ENCODE data around the gene CEBPE.
A peak's percentile ranks its signal among the peaks of the same experiment; 100 is the strongest.

CEBPE gene

DNA sequence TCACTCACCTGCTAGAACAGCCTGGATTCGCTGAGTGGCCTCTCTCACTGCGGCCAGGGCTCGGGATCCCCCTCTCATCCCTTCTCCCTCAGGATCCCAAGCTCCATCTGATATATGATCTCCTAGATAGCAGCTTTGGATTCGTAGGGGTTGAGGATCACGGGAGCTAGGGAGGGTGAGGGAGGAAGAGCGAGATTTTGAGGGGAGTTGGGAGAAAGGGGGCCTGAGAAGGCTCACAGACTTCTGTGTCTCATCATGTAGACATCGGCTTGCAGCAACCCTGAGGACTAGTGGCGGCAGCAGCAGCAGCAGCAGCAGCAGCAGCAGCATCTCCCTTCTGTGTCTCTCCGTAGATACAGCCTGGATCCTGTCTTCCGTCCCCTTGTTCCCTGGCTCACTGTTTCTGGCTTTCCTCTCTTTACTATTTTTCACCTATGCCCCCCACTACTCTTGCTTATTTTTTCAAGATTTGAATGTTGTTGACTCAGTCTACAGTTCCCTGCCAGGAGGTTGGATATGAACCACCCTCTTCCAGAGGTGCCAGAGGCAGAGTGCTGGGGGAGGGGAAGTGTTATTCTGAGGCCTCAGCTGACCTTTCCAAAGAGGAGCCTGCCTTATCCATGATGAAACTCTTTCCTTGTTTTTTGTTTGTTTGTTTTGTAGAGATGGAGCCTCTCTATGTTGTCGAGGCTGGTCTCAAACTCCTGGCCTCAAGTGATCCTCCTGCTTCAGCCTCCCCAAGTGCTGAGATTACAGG lies 14.3 kb downstream of the CEBPE start, which contains the start of gene CIROP:
TSS of gene CIROP (minus strand) at position 399 of the 757 bp plus-strand sequence. CDS start at position 330, 69 bp downstream.
- no peak for DNase-seq (ENCODE audit: low read depth in 2 of 3, low spot score in 2 of 3)

DNA sequence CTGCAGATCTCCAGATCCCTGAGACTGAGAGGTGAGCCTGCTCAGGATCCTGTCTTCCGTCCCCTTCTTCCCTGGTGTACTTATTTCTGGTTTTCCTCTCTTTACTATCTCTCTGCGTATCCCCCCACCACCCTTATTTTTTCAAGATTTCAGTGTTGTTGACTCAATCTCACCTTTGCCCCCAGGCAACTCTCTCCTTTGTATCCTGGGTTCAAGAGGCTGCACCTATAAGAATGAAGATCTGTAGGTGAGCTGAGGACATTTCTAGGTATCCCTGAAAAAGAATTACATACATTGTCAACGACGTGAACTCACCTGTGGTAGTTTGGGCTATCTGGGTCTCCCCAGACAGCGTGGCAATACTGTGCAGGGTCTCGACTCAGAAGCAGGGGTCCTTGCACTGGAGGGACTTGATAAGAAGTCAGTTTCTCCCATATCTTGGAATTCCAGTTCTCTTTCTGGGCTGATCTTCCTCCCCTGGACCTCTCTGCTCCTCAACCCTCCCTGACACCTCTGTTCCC lies 14.9 kb downstream of the CEBPE start:
- DNase-seq (ENCODE audit: low read depth in 2 of 3, low spot score in 2 of 3), result no peak

DNA sequence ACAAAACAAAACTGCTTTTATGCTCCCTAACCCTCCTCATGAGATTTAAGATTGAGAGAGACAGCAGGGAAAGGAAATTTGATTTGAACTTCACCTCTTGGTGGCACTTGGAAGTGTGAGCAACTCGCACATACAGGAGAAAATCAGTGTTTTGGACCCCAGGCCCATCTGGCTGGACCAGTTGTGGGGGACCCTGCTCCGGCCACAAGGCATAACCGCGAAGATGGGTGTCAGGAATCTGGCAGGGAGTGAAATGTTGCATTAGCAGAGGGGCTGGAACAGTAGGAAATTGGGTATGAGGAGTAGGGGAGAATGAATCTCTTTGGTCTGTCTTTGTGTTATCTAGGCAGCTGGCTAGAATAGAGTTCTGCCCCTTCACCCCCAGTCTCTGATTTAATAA lies 15.5 kb downstream of the CEBPE start:
- no peak for DNase-seq (ENCODE audit: low read depth in 2 of 3, low spot score in 2 of 3)

DNA sequence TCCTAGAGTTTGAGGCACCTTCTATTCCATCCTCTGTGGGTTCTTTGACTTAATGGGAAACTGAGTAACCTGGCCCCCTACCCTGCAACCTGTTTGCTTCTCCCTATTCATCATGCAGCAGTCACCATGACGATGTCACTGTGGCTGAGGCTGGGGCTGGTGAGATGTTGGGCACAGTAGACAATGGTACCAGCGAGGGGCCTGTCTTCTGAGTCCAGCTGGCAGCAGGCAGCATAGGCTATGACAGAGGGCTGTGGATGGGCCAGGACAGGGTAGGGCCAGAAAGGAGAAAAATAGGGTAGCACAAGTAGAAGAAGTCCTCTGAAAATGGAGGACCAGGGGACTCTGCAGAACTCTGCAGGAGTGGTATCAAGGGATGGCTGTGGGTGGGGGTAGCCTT lies 16.3 kb downstream of the CEBPE start:
- DNase-seq (ENCODE audit: low read depth in 2 of 3, low spot score in 2 of 3), result no peak

DNA sequence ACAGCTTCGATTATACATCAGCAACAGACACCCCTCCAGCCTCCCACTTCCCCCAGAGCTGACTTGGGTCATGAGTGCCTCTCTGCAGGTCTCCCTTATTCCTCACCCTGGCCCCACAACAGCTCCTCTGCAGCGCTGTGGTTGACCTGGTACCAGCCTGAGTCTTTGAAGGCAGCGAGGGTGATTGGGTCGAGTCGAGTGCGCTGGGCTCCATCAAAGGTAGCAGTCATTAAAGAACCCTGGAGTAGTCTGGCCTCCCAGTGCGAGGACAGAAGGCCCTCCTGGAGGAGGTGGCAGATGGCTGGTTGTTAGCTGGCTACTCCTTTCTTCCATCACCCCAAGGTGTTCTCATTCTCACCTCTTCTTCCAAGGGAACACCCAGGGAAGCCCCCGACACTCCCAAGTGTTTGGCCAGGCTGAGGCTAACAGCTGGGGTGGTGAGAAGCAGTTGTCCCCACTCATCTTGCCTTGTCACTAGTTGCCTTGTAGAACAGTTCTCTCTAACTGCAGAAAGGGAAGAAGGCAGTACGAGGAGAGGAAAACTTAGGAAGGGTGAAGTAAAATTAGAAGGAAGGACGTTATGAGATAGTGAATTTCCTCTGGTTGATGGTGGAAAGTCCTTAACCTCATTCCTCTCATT lies 16.9 kb downstream of the CEBPE start:
- DNase-seq (ENCODE audit: low read depth in 2 of 3, low spot score in 2 of 3), result no peak

DNA sequence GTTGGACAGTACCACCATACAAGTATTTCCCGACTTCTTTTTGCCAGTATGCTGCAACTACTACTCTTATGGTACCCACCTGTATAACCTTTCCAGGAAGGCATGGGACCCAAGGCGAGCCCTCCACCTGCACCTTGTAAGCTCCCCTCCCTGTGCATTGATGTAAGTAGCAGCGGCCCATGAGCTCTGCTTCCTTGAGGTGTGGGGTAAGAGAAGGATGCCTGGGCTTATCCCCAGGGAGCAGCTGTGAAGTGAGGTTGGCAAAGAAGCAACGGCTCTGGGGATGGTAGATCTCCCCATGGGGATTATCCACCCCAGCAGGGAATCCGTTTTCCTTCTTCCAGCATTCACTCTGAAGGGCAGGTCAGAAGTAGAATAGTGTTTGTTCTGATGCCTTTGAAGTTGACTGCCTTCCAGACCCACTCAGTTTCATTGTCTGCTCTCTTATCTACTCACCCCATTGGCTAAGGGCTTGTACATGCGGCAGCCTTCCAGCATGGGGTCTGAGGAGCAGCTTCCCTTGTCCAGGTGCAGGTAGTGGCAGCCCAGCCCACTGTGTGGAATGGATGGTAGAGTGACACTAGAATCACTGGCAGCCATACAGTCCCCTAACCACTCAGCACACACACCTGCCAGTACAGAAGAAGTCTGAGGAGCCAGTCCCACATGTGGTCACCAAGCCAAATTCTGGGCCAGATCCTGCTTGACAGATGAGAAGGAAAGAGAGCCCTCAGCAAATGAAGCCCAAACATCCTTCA lies 17.7 kb downstream of the CEBPE start:
- no peak for DNase-seq (ENCODE audit: low read depth in 2 of 3, low spot score in 2 of 3)

DNA sequence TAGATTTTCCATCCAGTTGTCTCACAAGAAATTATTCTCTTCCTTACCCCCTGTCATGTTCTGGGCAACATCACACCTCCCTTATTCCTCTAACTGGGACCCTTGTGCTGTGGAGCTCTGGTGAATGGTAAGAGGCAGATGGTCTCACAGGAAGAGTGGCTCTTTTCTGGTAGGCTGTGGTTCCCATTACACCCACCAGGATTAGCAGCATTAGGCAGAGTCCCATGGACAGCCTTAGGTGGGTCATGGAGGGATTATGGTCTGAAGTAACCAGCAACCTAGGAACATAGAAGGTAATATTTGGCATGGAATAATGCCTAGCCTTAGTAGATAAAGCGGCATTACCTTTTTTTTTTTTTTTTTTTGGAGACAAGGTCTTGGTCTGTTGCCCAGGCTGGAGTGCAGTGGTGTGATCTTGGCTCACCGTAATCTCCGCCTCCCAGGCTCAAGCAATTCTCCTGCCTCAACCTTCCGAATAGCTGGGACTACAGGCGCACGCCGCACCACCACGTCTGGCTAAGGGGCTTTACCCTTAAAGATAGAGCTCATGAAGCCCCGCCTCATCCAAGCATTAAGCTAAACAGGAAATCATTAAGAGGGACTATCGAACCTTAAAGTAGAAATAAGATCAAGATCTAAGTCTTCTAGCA lies 19.7 kb downstream of the CEBPE start:
- DNase-seq (ENCODE audit: low read depth in 2 of 3, low spot score in 2 of 3), result no peak

DNA sequence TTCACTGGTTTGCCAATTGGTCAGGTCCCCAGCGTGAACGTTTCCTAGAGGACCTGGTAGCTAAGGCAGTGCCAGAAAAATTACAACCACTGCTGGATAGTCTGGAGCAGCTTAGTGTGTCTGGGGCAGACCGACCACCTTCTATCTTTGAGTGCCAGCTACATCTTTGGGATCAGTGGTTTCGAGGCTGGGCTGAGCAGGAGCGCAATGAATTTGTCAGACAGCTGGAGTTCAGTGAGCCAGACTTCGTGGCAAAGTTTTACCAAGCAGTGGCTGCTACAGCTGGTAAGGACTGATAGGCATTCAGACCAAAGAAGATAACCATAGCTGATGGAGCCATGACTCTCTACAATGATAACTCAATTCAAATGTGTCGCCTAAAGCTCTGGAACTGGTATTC lies 21.3 kb downstream of the CEBPE start:
- no peak for DNase-seq (ENCODE audit: low read depth in 2 of 3, low spot score in 2 of 3)

DNA sequence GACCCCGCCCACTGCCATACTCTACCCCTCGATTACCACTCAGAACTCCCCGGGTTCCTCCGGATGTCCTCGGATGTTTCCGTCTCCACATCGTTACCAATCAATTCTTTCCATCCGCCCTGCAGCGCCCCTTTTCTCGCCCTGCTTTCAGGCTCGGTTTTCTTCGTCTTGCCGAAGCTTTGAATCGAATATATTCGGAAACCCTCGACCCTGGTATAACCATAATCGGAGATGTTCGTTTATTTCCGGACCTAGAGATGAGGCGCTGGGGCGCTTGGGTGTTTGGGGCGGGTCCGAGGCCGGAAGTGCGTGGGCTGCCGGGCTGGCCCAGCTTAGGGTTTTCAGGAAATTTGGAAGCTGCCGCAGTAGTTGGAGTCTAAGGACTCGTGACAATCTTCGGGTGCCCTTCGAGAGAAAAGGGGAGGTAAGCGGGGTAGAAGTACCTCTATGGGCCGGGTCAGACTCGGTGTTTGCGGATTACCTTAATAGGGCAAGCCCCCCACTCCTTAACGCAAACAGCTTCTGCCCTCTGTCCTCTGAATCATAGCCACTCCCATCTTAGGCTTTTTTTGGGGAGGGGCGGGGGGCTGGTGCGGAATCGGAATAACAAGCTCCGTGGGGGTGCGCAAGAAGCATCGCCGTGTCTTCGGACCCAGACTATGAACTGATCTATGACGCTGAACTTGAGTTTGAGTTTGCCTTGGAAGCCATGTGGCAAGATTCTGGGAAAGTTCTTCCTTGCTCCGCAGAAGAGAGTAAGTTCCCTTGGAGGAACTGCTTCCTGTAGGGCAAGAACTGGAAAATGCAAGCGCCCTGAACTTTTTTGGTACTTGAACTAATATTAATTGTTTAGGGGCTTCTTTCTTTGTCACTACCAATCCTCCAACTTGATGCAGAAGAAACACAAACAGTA lies 23.6 kb downstream of the CEBPE start, which contains the start of gene C14orf119:
TSS of gene C14orf119 (plus strand) at position 310 of the 913 bp plus-strand sequence. CDS start 2,154 bp downstream, outside the sequence.
- DNase-seq (ENCODE audit: low read depth in 2 of 3, low spot score in 2 of 3), result peak in 2 of 3 experiments; percentile 64 to 80

DNA sequence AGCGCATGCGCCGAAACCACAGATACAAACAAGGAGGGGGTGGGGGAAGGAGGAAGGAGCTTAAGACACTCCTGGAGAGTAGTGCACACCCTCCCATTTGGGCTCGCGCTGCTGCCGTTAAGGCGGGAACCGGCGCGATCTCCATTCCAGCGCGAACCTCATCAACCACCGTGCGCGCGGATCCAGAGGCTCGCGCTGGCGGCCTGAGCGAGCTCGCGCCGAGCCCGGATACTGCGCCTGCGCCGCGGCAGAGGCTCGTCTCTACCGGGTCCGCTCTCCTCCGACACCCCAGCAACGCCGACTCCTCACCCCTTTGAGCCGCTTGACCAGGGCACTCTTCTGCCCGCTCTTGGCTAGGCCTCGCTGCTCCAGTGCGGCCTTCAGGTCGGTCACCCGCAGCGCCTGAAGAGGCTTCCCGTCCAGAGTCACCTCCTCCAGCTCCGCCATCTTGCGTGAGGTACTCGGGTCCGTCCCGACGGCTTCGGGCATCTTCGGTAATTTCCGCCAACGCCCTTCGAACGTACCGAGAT lies 24.3 kb downstream of the CEBPE start, which contains the start of gene ACIN1:
TSS of gene ACIN1 (minus strand) at position 471 of the 530 bp plus-strand sequence. CDS start at position 447, 24 bp downstream.
- DNase-seq (ENCODE audit: low read depth in 2 of 3, low spot score in 2 of 3), result peak; percentile 96 to 97 (median 97)

DNA sequence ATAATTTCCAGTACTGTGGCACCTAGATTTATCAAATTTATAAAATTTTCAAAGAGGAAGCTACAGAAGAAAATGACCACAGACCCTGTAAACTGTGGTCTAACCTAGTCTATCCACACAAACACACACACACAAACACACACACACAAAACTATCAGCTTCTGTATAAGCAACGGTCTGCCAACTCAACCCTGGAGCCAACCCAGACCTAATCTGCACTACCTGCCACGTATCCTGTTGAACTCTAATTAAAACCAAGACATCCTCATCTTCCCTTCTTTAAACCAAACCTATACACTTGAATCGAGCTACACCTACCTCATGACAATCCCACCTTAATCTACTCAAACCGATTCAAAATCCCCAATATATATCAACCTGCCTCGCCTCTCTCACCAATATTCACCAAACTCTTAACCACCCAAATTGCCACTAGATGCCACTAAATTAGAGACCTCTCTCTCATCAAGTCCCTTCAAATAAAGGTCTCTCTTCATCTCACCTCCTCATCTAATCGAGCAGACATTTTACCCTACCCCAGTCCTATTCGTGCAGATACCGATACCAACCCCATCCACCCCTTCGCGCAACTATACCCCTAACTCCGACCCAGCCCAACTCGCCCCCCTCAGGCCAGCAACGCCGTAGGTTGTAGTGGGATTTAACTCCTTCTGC lies 24.9 kb downstream of the CEBPE start:
- no peak for DNase-seq (ENCODE audit: low read depth in 2 of 3, low spot score in 2 of 3)

DNA sequence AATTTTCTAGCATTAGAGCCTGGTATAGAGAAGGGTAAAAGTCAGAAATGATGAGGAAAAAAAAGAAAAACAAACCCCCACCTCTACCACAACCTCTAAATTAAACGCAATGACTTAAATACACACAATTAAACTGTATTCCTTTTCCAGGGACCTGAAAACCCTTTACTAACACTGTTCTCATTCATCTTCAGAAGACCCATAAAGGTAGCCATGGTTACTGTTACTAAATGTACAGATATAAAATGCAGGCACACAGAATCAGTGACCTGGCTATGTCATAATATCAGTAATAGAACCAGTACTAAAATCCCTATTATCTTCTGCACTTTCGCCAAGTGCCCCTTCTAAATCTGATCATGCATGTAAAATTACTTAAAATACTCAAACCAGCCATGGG lies 25.5 kb downstream of the CEBPE start:
- DNase-seq (ENCODE audit: low read depth in 2 of 3, low spot score in 2 of 3), result no peak

DNA sequence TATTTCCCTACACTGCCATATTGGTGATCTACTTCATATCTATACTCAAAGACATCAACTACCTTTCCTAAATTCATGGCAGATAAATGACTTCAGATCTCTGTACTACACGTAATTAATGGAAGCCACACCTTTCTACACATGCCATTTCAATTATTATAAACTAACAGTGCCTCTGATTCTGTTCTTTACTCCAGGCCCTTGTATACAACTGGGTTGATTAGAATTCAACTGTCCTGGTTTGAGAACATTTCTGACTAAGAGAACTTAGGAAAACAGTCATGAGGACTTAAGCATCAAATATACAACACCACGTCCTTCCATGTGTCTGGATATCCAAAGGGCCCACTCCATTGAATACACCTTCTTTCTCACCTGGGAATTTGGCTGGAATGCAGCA lies 26.0 kb downstream of the CEBPE start:
- no peak for DNase-seq (ENCODE audit: low read depth in 2 of 3, low spot score in 2 of 3)

DNA sequence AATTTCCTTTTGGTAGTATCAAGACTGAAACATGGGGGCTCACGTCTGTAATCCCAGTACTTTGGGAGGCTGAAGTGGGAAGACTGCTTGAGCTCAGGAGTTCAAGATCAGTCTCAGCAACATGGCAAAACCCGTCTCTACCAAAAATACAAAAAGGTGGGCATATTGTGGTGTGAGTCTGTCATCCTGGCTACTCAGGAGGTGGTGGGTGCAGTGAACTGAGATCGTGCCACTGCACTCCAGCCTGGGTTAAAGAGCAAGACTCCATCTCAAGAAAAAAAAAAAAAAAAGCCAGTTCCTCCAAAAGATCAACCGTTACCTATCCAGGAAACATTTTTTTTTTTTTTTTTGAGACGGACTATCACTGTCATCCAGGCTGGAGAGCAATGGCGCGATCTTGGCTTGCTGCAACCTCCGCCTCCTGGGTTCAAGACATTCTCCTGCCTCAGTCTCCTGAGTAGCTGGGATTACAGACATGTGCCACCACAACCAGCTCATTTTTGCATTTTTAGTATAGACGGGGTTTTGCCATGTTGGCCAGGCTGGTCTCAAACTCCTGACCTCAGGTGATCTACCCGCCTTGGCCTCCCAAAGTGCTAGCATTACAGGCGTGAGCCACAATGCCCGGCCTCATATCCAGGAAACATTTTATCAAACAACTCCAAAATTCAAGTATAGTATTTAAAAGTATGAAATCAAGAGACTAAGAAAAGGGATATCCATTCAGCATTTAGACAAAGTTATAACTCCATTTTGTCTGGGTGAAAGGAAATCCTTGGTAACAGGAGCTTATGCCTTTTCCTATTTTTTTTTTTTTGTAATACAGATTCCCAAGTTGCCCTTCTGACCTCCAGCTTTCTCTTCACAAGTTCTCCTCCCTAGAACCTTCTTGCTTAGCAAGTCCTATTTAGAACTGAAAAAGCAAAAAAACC lies 27.5 kb downstream of the CEBPE start:
- no peak for DNase-seq (ENCODE audit: low read depth in 2 of 3, low spot score in 2 of 3)

DNA sequence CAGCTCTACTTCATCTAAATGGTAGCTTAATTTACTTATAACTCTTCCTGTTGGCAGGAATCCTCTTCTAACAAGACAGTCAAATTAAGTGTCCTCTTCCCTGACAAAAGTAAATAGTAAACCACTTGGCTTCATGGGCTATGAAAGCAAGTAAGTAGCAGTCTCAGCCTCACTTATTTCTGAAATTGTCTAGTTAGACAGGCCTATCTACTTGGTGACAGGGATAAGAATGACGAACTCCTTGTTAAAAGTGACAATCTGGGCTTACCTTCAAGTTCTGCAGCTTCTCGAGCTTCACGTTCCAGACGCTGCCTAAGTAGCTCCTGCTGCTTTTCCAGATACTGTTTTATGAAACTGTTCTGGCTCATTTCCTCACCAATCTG lies 28.8 kb downstream of the CEBPE start:
- no peak for DNase-seq (ENCODE audit: low read depth in 2 of 3, low spot score in 2 of 3)

DNA sequence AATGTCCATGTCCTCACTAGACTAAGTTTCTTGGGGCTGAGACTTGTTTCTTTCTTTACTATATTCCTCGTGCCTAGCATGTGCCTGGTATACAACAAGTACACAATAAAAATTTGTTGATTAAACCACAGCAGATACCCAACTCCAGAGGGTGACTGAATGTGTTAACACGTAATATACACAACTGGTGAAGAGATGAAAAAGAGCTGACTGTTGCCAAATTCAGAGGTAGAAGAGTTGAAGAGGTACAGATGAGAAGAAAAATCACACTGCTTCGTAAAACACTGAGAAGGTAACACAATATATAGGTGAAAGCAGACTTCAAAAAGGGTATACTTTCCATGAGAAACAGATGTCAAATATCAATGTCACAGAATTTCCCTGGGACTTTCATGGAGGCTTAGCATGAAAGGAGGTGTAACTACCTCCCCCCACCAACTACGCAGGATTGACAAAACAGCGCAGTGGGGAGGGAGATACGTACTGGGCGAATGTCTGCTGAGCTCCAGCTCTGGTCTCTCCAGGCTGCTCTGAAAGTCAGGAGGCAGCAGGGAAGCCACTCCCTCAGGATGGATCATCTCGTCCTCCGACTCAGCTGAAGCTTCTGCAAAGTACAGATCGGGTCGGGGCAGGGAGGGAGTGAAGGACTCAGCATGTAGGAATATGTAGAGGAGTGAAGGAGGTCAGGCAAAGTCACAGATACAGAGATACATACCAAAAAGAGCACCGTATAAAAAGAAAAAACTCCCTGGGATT lies 29.4 kb downstream of the CEBPE start:
- DNase-seq (ENCODE audit: low read depth in 2 of 3, low spot score in 2 of 3), result no peak

DNA sequence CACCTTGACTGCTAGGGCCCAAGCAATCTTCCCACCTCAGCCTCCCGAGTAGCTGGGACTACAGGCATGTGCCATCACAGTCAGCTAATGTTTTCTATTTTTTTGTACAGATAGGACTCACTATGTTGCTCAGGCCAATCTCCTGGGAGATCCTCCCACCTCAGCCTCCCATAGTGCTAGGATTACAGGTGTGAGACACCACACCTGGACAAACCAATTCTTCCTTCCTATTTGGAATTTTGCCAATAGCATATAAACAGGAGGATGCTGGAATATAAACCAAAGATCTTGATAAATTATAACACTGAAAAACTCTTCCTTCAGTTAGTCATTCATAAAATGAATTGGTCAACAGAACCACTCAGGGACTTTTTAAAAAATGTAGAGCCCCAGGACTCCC lies 32.5 kb downstream of the CEBPE start:
- no peak for DNase-seq (ENCODE audit: low read depth in 2 of 3, low spot score in 2 of 3)

Data from activated CD8-positive, alpha-beta memory T cell treated with anti-CD3 and anti-CD28 coated beads for 48 hours (primary cell).